ENCODE results near the gene TMPRSS4.

GRCh38 chr11:118095493-118095892, 18.6 kb downstream of the TMPRSS4 start:
- TF ChIP-seq CTCF (IDR thresholded peaks at IDR 0.05) = no peak
- TF ChIP-seq POLR2A (IDR thresholded peaks at IDR 0.05) = no peak

All from body of pancreas (tissue), 4 donors.